GM12878 (cell line): ENCODE measurements around the gene CSE1L. TPM values are rescaled to one million over a fixed set of nuclear protein-coding genes. Genes with fewer than 3 reads are reported as not detected.
"Not testable (repeated sequence)": the region's sequence is repeated elsewhere in the genome, so short reads cannot be mapped to it uniquely, and the experiment has no call there.

Source experiments
- ATAC-seq: fragments of 200-7000 bp; cut with Tn5 transposase; 3 replicates; pipeline ENCODE4 v1.9.1; 2020; ENCODE audit warnings: mild to moderate bottlenecking, moderate library complexity
- BruUV-seq: library from RNA; stranded (reverse); fragments of 400-500 nt; replicated peaks from 2 replicates; lab custom pipeline; 2021; lab: Mats Ljungman, UMichigan
- CTCF ChIA-PET: fragments of 300-600 bp; sonication (Branson Sonifier 250); formaldehyde crosslinking; extraction: SDS; loops from one replicate; lab custom pipeline; 2021; ENCODE audit warnings: inconsistent platforms; lab: Yijun Ruan, JAX
- POLR2A ChIA-PET: fragments of 350-600 bp; formaldehyde crosslinking; extraction: SDS; loops from one replicate; lab custom pipeline; 2021; ENCODE audit warnings: inconsistent platforms; lab: Charles Lee
- RAD21 ChIA-PET: fragments of 300-600 bp; sonication (Branson Sonifier 250); formaldehyde crosslinking; loops from one replicate; lab custom pipeline; 2023; ENCODE audit warnings: antibody characterized with exemption; ENCODE audit not compliant: unreplicated experiment; lab: Charles Lee
- SMC1A ChIA-PET: fragments of 300-600 bp; sonication (Branson Sonifier 250); formaldehyde crosslinking; loops from one replicate; lab custom pipeline; 2023; ENCODE audit not compliant: unreplicated experiment, uncharacterized antibody; lab: Charles Lee
- DNase-seq: peaks from one replicate; pipeline ENCODE4 v3.0.0-alpha.2; 2011; ENCODE audit warnings: low read depth, low spot score
- FAIRE-seq: peaks from 3 replicates; lab custom pipeline; 2011; peaks lifted over from hg19 to GRCh38; lab: Jason Lieb, UNC
- H2AFZ ChIP-seq: 2 replicates; pipeline ENCODE4 v1.6.0; 2011; ENCODE audit warnings: low read depth, low read length, control low read depth; ENCODE audit not compliant: control insufficient read depth
- H3K27ac ChIP-seq: 2 replicates; pipeline ENCODE4 v1.5.1; 2011; ENCODE audit warnings: control low read depth; ENCODE audit not compliant: control insufficient read depth, insufficient read depth
- H3K27me3 ChIP-seq, 2 experiments: replicated peaks in 1 of 2; 2 replicates each; pipeline versions ENCODE4 v1.6.0 to v1.6.1; 2011; ENCODE audit warnings: low read length in 1 of 2; ENCODE audit not compliant: control insufficient read depth in 2 of 2, insufficient read depth in 2 of 2
- H3K36me3 ChIP-seq, 2 experiments: 2 replicates each; pipeline ENCODE4 v1.5.1; 2011; ENCODE audit warnings: low read length in 1 of 2; ENCODE audit not compliant: control insufficient read depth in 2 of 2, insufficient read depth in 2 of 2
- H3K4me1 ChIP-seq: 2 replicates; pipeline ENCODE4 v1.6.1; 2011; ENCODE audit warnings: mild to moderate bottlenecking, low read length, moderate library complexity, mixed read lengths; ENCODE audit not compliant: control insufficient read depth, insufficient read depth
- H3K4me2 ChIP-seq: 2 replicates; pipeline ENCODE4 v1.6.0; 2011; ENCODE audit warnings: control low read depth; ENCODE audit not compliant: control insufficient read depth, insufficient read depth
- H3K4me3 ChIP-seq: fragments of 200-600 bp; sonication (generic); 2 replicates; pipeline ENCODE4 v1.5.1; 2016
- H3K79me2 ChIP-seq: 2 replicates; pipeline ENCODE4 v1.6.0; 2011; ENCODE audit warnings: low read length; ENCODE audit not compliant: control insufficient read depth, insufficient read depth
- H3K9ac ChIP-seq: 2 replicates; pipeline ENCODE4 v1.8.0; 2011; ENCODE audit warnings: low read length, control low read depth, mixed read lengths; ENCODE audit not compliant: control insufficient read depth, insufficient read depth
- H3K9me3 ChIP-seq: replicated peaks from 3 replicates; pipeline ENCODE4 v1.5.1; 2011; ENCODE audit warnings: mild to moderate bottlenecking, low read length; ENCODE audit not compliant: control insufficient read depth, insufficient read depth
- H4K20me1 ChIP-seq: 2 replicates; pipeline ENCODE4 v1.6.0; 2011; ENCODE audit not compliant: control insufficient read depth, insufficient read depth
- CHD2 ChIP-seq: IDR thresholded peaks from 2 replicates; pipeline ENCODE4 v1.6.1; 2011; ENCODE audit warnings: low read depth, low read length, improper control_type of control experiment, borderline replicate concordance
- NKRF ChIP-seq: fragments of 450-650 bp; conservative IDR thresholded peaks from 2 replicates; pipeline ENCODE4 v1.6.1; 2017; ENCODE audit warnings: mild to moderate bottlenecking, moderate library complexity
- TCF3 ChIP-seq: IDR thresholded peaks from 2 replicates; pipeline ENCODE4 v1.6.1; 2012; ENCODE audit warnings: low read depth, mild to moderate bottlenecking, low read length, borderline replicate concordance; ENCODE audit not compliant: insufficient read depth
- WGBS: methylation state at CpG from one replicate; pipeline ENCODE4 v1.1.6; 2016; ENCODE audit warnings: low lambda C conversion rate; ENCODE audit not compliant: insufficient replicate concordance, insufficient coverage; ENCODE audit errors: missing lambda C conversion rate; 5-methylcytosine and 5-hydroxymethylcytosine counted together
- in situ Hi-C: fragments of 300-500 bp; cut with MboI; formaldehyde crosslinking; loops from 9 replicates; pipeline ENCODE4 v1.14.3; 2018; ENCODE audit warnings: mixed read lengths
- intact Hi-C: fragments of 100-400 bp; cut with micrococcal nuclease; formaldehyde crosslinking; loops from one replicate; pipeline ENCODE4 v1.14.2; 2022; ENCODE audit not compliant: unreplicated experiment
- polyA plus RNA-seq, 11 experiments: library from polyadenylated mRNA; depleted of rRNA in 4 of 11; unstranded in 6 of 11; stranded (reverse) in 5 of 11; fragments of >200 nt; fragmentation: Nextera tagmentation in 4 of 11; fragmentation: Illumina TruSeq in 1 of 11; extraction: Ambion mirVana in 4 of 11; extraction: Trizol in 1 of 11; gene quantifications; 1 replicate in 1 of 11; 2 replicates in 10 of 11; pipeline versions ENCODE4 v1.2.1 to v1.2.3, GENCODE V29; 2011 to 2016; ENCODE audit warnings: inconsistent platforms in 2 of 11, missing spikeins in 2 of 11, low read depth in 1 of 11
- total RNA-seq, 4 experiments: library from RNA; depleted of rRNA in 3 of 4; stranded (reverse); fragments of >200 nt in 3 of 4; fragmentation: Illumina TruSeq in 1 of 4; extraction: Trizol in 1 of 4; gene quantifications; 2 replicates each; pipeline versions ENCODE4 v1.2.1 to v1.2.3, GENCODE V29; 2013 to 2021

CSE1L gene
- total and polyA plus RNA-seq, 10 of the 15 experiments (the other 5 are each of a cell fraction or from before 2014, with no cell fraction given), result 72.4 to 213 (median 117) TPM

DNA sequence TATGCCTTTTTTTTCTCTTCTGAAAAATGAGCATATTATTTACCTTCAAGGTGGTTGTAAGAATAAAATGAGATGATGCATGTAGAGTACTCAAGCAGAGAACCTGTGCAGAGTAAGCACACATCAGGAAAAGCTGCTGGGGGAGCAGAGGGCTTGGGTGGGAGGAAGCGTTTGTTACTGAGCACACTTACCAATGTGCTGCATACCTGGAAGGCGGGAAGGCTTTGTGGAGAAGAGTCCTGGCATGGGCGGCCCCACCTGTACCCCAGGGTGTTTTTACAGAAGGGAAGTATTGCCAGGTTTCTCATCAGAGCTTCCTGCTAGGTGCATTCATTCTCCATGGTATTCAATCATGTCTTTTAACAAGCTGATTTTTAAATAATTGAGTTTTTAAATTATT lies 52.9 kb downstream of the CSE1L start (continued):
- no peak for TF ChIP-seq NKRF
- no peak for TF ChIP-seq TCF3
- no peak for TF ChIP-seq CHD2

GRCh38 chr20:49100292-49100691 lies 54.2 kb downstream of the CSE1L start:
- H2AFZ ChIP-seq, FAIRE-seq, POLR2A ChIA-PET, intact Hi-C loops, ATAC-seq, H3K27me3 ChIP-seq, in situ Hi-C loops, H3K9me3 ChIP-seq, H3K4me3 ChIP-seq, H3K9ac ChIP-seq, DNase-seq, BruUV-seq, H3K4me1 ChIP-seq, H4K20me1 ChIP-seq, H3K4me2 ChIP-seq, H3K79me2 ChIP-seq, H3K27ac ChIP-seq: not testable (repeated sequence)
- ChIA-PET CTCF (interaction anchor here (0.9 to 3.1 kb wide), 2 partner anchors 33 to 117 kb away, joined by 3 to 12 read pairs; no protein-coding TSS in a partner anchor), RAD21 (interaction anchor here (0.6 to 0.8 kb wide), 2 partner anchors 105 to 119 kb away, joined by 3 read pairs; partner anchors contain the start of gene DDX27), SMC1A (interaction anchor here (1.0 to 1.4 kb wide), 3 partner anchors 8 to 22 kb away, joined by 3 to 4 read pairs (median 3); no protein-coding TSS in a partner anchor)
- WGBS, result 90% methylated on average over 5 of the region's 5 CpGs
- H3K36me3 ChIP-seq, result peaks cover 12 to 36% of the 10 kb centered on the region in 2 experiments
